GM12874 (cell line): ENCODE measurements around the gene SCN4A.

Source experiments
- CTCF ChIP-seq: IDR thresholded peaks from 2 replicates; pipeline ENCODE4 v1.5.1; 2011; ENCODE audit warnings: low read depth, mild to moderate bottlenecking, control low read depth, low read length, moderate library complexity; ENCODE audit not compliant: insufficient read depth

SCN4A gene

GRCh38 chr17:63930951-63931575, 41.7 kb downstream of the SCN4A start:
- no peak for TF ChIP-seq CTCF

GRCh38 chr17:63929860-63930766, 42.6 kb downstream of the SCN4A start:
- no peak for TF ChIP-seq CTCF

GRCh38 chr17:63928966-63929695, 43.6 kb downstream of the SCN4A start:
- TF ChIP-seq CTCF = no peak

- no peak for TF ChIP-seq CTCF
Measured at GRCh38 chr17:63928172-63928666, 44.5 kb downstream of the SCN4A start.

GRCh38 chr17:63927464-63928171, 45.1 kb downstream of the SCN4A start:
- no peak for TF ChIP-seq CTCF

- TF ChIP-seq CTCF = no peak
Measured at GRCh38 chr17:63926164-63926563, 46.6 kb downstream of the SCN4A start.

GRCh38 chr17:63925615-63926014, 47.1 kb downstream of the SCN4A start:
- no peak for TF ChIP-seq CTCF
